Heart right ventricle (tissue), 16 donors: ENCODE results near the gene JADE2. TPM values are rescaled to one million over a fixed set of nuclear protein-coding genes. Genes with fewer than 3 reads are reported as not detected.
A peak's percentile ranks its signal among the peaks of the same experiment; 100 is the strongest.

Source experiments
- ATAC-seq, 8 donors: fragments of 200-7000 bp; cut with Tn5 transposase; one replicate each; pipeline ENCODE4 v1.9.1; 2020; ENCODE audit warnings: mild to moderate bottlenecking in 8 of 8, moderate library complexity in 8 of 8, moderate number of reproducible peaks in 1 of 8
- DNase-seq, 2 donors: peaks; one replicate each; pipeline ENCODE4 v3.0.0-alpha.2; 2020
- H3K27ac ChIP-seq, 10 donors: fragments of 200-600 bp; sonication (generic) in 2 of 10; one replicate each; pipeline versions ENCODE4 v1.5.0 to v1.8.0; 2020 to 2022; ENCODE audit warnings: mild to moderate bottlenecking in 3 of 10
- H3K27me3 ChIP-seq, 7 donors: fragments of 200-600 bp; one replicate each; pipeline ENCODE4 v1.8.0; 2021 to 2022; ENCODE audit warnings: mild to moderate bottlenecking in 2 of 7
- H3K36me3 ChIP-seq, 9 donors: fragments of 200-600 bp; sonication (generic) in 1 of 9; one replicate each; pipeline versions ENCODE4 v1.5.0 to v1.8.0; 2020 to 2022; ENCODE audit warnings: mild to moderate bottlenecking in 2 of 9
- H3K4me1 ChIP-seq, 9 donors: fragments of 200-600 bp; sonication (generic) in 1 of 9; one replicate each; pipeline versions ENCODE4 v1.5.0 to v1.8.0; 2020 to 2022; ENCODE audit warnings: mild to moderate bottlenecking in 4 of 9
- H3K4me3 ChIP-seq, 10 donors: fragments of 200-600 bp; sonication (generic) in 2 of 10; one replicate each; pipeline versions ENCODE4 v1.5.0 to v1.8.0; 2020 to 2022; ENCODE audit warnings: mild to moderate bottlenecking in 7 of 10, moderate library complexity in 2 of 10
- H3K9me3 ChIP-seq, 11 donors: fragments of 200-600 bp in 10 of 11; sonication (generic) in 2 of 11; one replicate each; pipeline versions ENCODE4 v1.5.0 to v1.8.0; 2013 to 2022; ENCODE audit warnings: mild to moderate bottlenecking in 2 of 11, control low read depth in 1 of 11, moderate library complexity in 1 of 11
- CTCF ChIP-seq, 9 donors: fragments of 200-600 bp; sonication (generic) in 2 of 9; IDR thresholded peaks; one replicate each; pipeline versions ENCODE4 v1.5.0 to v1.8.0; 2021 to 2022; ENCODE audit warnings: antibody characterized with exemption in 9 of 9, mild to moderate bottlenecking in 5 of 9, moderate library complexity in 1 of 9
- WGBS, 2 donors: extraction: QIAGEN DNeasy Blood & Tissue Kit; methylation state at CpG; one replicate each; pipeline ENCODE4 v1.1.7; 2013; ENCODE audit warnings: inconsistent platforms in 1 of 2; 5-methylcytosine and 5-hydroxymethylcytosine counted together
- intact Hi-C, 10 donors: fragments of 100-400 bp; cut with DNase I; formaldehyde crosslinking; loops; one replicate each; pipeline versions ENCODE4 v1.11.1 to v1.14.2; 2022
- polyA plus RNA-seq, 2 donors: library from polyadenylated mRNA; stranded (reverse); fragments of 200-250 nt; gene quantifications; one replicate each; pipeline ENCODE4 v1.2.3, GENCODE V29; 2013
- total RNA-seq, 10 donors: library from RNA; stranded (reverse); fragmentation: NEBNext Ultra II Directional in 3 of 10; extraction: Animal tissue kit (Norgen Biotek cat#: 25700) in 3 of 10; gene quantifications; one replicate each; pipeline versions ENCODE4 v1.2.1 to v1.2.4, GENCODE V29; 2021 to 2023
- donor health status: Arrhythmogenic right ventricular cardiomyopathy.
- donor health status: ischemic (EF 13 %, LVEDD 7.1; RV severe dilation, severe dysfunction).
- donor health status: healthy with polysubstance abuse.
- donor health status: DM: no; HTN: yes; CAD: no.
- donor health status: DM: no; HTN: no; CAD: no.
- donor health status: ischemic (EF 25% LVEDD 6.9; RV normal size, moderate dysfunction).
- donor health status: ischemic (EF 25% LVEDD 5.7; RV mildly dilated, moderate dysfunction).
- donor health status: healthy.
- donor health status: DM: yes; HTN: yes; CAD: no.
- donor health status: Ischemic cardiomyopathy.
- donor health status: ischemic (EF 35%, LVEDD 5.7; RV mildly dilated, moderate dysfunction).
- donor health status: nonischemic (EF 11% LVEDD 7.7; RV severe dilation, severe dysfunction).
- donor health status: DM: yes; HTN: yes; CAD: no.
- donor health status: PGD.
- donor health status: ischemic (EF 29% LVEDD 5.4; RV normal size, mild dysfunction).
- donor health status: nonischemic (EF 23%, LVEDD 6.1; RV moderate dilation, normal function).

The JADE2 gene
- total and polyA plus RNA-seq, 12 donors, result 5.4 to 38.5 (median 23.9) TPM

GRCh38 chr5:134579284-134579771, 53.9 kb downstream of the JADE2 start:
- intact Hi-C loops, result loop anchor here in 9 of 10 donors (2.0 to 10.0 kb wide), 6 partner anchors 52 to 277 kb away; partner anchors contain the start of genes CDKN2AIPNL (in 6 of the 9), JADE2 (in 3 of the 9) and UBE2B (in 2 of the 9)
- Histone ChIP-seq H3K4me3 (no peak overlapping the region), H3K27me3 (no peaks in the 10 kb centered on the region), H3K4me1 (peaks cover 16 to 52% (median 34%) of the 10 kb centered on the region in 9 donors), H3K9me3 (no peaks in the 10 kb centered on the region), H3K27ac (peak overlapping the region in 1 of 10 donors; percentile 2), H3K36me3 (peaks cover 3 to 61% (median 37%) of the 10 kb centered on the region in 9 donors)
- ATAC-seq, result no peak
- no peak for TF ChIP-seq CTCF (IDR thresholded peaks at IDR 0.05)
- DNase-seq, result no peak
- 90 to 93% methylated on average over 13 of the region's 13 CpGs for WGBS, 2 donors

- Histone ChIP-seq H3K27ac (peak overlapping the region in 4 of 10 donors; percentile 2 to 34 (median 26)), H3K4me1 (peaks cover 16 to 47% (median 30%) of the 10 kb centered on the region in 9 donors), H3K4me3 (no peak overlapping the region), H3K36me3 (peaks cover 3 to 54% (median 30%) of the 10 kb centered on the region in 9 donors), H3K9me3 (no peaks in the 10 kb centered on the region), H3K27me3 (no peaks in the 10 kb centered on the region)
- DNase-seq (no peak), ATAC-seq (no peak)
- TF ChIP-seq CTCF (IDR thresholded peaks at IDR 0.05), result no peak
- intact Hi-C loops, result loop anchor here in 6 of 10 donors (2.0 to 10.0 kb wide), 4 partner anchors 165 to 395 kb away; partner anchors contain the start of gene CDKN2AIPNL (in 3 of the 6)
- WGBS, 2 donors, result 59 to 61% methylated on average over 13 to 14 of the region's 14 CpGs
Observed at GRCh38 chr5:134580001-134580460, 54.6 kb downstream of the JADE2 start.

GRCh38 chr5:134581241-134581981, 55.9 kb downstream of the JADE2 start:
- H3K27me3 ChIP-seq, result no peaks in the 10 kb centered on the region
- TF ChIP-seq CTCF (IDR thresholded peaks at IDR 0.05), result peak in 3 of 9 donors; percentile 19 to 24 (median 23)
- H3K4me1 ChIP-seq, result peaks cover 16 to 39% (median 30%) of the 10 kb centered on the region in 9 donors
- H3K9me3 ChIP-seq, result no peaks in the 10 kb centered on the region
- H3K4me3 ChIP-seq, result no peak overlapping the region
- H3K27ac ChIP-seq, result peak overlapping the region; percentile 2 to 68 (median 32)
- H3K36me3 ChIP-seq, result peaks cover 0 to 40% (median 20%) of the 10 kb centered on the region in 9 donors
- WGBS, 2 donors, result 29 to 32% methylated on average over 8 of the region's 8 CpGs
- intact Hi-C loops, result loop anchor here in 6 of 10 donors (2.0 to 10.0 kb wide), 4 partner anchors 167 to 397 kb away; partner anchors contain the start of gene CDKN2AIPNL (in 3 of the 6)
- peak; percentile 22 to 77 (median 49) for ATAC-seq
- peak in 1 of 2 donors; percentile 41 for DNase-seq

GRCh38 chr5:134582281-134582680, 56.8 kb downstream of the JADE2 start:
- TF ChIP-seq CTCF (IDR thresholded peaks at IDR 0.05), result no peak

More at GRCh38 chr5:134582281-134582680, 56.8 kb downstream of the JADE2 start:
- Histone ChIP-seq H3K36me3 (peaks cover 0 to 32% (median 16%) of the 10 kb centered on the region in 9 donors), H3K9me3 (no peaks in the 10 kb centered on the region), H3K4me3 (no peak overlapping the region), H3K27me3 (no peaks in the 10 kb centered on the region), H3K27ac (peak overlapping the region in 3 of 10 donors; percentile 20 to 68 (median 32)), H3K4me1 (peaks cover 16 to 44% (median 30%) of the 10 kb centered on the region in 9 donors)
- no peak for DNase-seq
- WGBS, 2 donors, result 74 to 82% methylated on average over 5 of the region's 5 CpGs
- no peak for ATAC-seq
- intact Hi-C loops, result loop anchor here in 6 of 10 donors (5.0 to 10.0 kb wide), 3 partner anchors 167 to 397 kb away; partner anchors contain the start of gene CDKN2AIPNL (in 3 of the 6)
